Vagina (tissue), 2 donors: Measurements from ENCODE around the gene ADAMTS17. TPM values are rescaled to one million over a fixed set of nuclear protein-coding genes. Genes with fewer than 3 reads are reported as not detected.
A peak's percentile ranks its signal among the peaks of the same experiment; 100 is the strongest.

ENCODE experiments used
- DNase-seq, 2 donors: peaks; one replicate each; pipeline ENCODE4 v3.0.0-alpha.2; 2017; ENCODE audit errors: extremely low spot score in 2 of 2
- H3K27ac ChIP-seq: fragments of 200-600 bp; sonication (generic); one replicate; pipeline ENCODE4 v1.5.1; 2019
- H3K27me3 ChIP-seq: fragments of 200-600 bp; sonication (generic); one replicate; pipeline ENCODE4 v1.5.1; 2019
- H3K36me3 ChIP-seq, 2 donors: fragments of 200-600 bp; sonication (generic); one replicate each; pipeline ENCODE4 v1.5.1; 2017 to 2019
- H3K4me1 ChIP-seq: fragments of 200-600 bp; sonication (generic); one replicate; pipeline ENCODE4 v1.5.1; 2019
- H3K4me3 ChIP-seq, 2 donors: fragments of 200-600 bp; sonication (generic); 1 replicate in 1 of 2; 2 replicates in 1 of 2; pipeline ENCODE4 v1.5.1; 2016 to 2019
- H3K9me3 ChIP-seq: fragments of 200-600 bp; sonication (generic); one replicate; pipeline ENCODE4 v1.5.1; 2019
- POLR2A ChIP-seq, 2 donors: fragments of 450-650 bp; IDR thresholded peaks; one replicate each; pipeline ENCODE4 v1.6.1; 2017; ENCODE audit warnings: antibody characterized with exemption in 2 of 2, mild to moderate bottlenecking in 2 of 2, moderate library complexity in 2 of 2
- POLR2AphosphoS5 ChIP-seq, 2 donors: sonication (generic); formaldehyde crosslinking; IDR thresholded peaks; one replicate each; pipeline ENCODE4 v1.9.0; 2017; ENCODE audit warnings: antibody characterized with exemption in 2 of 2, mild to moderate bottlenecking in 2 of 2, low read depth in 1 of 2; ENCODE audit not compliant: insufficient read depth in 1 of 2
- intact Hi-C: fragments of 100-400 bp; cut with DNase I; formaldehyde crosslinking; loops from one replicate; pipeline ENCODE4 v1.15.1; 2023
- total RNA-seq: library from RNA; depleted of rRNA; stranded (reverse); fragments of >200 nt; gene quantifications from one replicate; pipeline ENCODE4 v1.2.3, GENCODE V29; 2016
- TF ChIP-seq, protein P1 (sequence below), 3 experiments: fragments of 450-650 bp in 2 of 3; fragments of 200-600 bp in 1 of 3; sonication (generic) in 1 of 3; IDR thresholded peaks; one replicate each; pipeline ENCODE4 v1.5.1; 2017 to 2019; ENCODE audit warnings: antibody characterized with exemption in 3 of 3, mild to moderate bottlenecking in 2 of 3, moderate library complexity in 2 of 3

Gene ADAMTS17
- total RNA-seq, 1 donor from 2014 or later: 16.0 TPM

DNA sequence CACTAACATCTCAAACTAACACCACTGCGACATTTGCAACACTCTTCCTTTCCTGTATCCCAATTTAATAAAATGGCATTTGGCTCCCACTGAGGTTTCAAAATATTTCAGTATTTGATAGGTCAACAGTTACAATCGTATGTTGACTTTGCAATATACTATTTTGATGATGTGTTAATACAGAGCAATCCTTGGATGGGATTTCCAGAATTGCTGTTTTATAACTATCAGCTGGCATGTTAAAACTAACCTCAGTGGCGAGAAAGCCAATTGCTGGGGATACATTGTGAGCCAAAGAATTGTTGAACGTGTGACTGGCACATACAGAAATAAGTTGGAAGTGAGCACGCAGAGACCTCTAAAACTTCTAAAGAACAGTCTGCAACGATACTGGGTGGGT is 382.4 kb downstream of the ADAMTS17 start:
- H3K4me1 ChIP-seq: peaks cover 22% of the 10 kb centered on the region
- H3K27ac ChIP-seq: no peak overlapping the region
- TF ChIP-seq, protein P1, sequence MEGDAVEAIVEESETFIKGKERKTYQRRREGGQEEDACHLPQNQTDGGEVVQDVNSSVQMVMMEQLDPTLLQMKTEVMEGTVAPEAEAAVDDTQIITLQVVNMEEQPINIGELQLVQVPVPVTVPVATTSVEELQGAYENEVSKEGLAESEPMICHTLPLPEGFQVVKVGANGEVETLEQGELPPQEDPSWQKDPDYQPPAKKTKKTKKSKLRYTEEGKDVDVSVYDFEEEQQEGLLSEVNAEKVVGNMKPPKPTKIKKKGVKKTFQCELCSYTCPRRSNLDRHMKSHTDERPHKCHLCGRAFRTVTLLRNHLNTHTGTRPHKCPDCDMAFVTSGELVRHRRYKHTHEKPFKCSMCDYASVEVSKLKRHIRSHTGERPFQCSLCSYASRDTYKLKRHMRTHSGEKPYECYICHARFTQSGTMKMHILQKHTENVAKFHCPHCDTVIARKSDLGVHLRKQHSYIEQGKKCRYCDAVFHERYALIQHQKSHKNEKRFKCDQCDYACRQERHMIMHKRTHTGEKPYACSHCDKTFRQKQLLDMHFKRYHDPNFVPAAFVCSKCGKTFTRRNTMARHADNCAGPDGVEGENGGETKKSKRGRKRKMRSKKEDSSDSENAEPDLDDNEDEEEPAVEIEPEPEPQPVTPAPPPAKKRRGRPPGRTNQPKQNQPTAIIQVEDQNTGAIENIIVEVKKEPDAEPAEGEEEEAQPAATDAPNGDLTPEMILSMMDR (IDR thresholded peaks at IDR 0.05): no peak
- TF ChIP-seq POLR2AphosphoS5 (IDR thresholded peaks at IDR 0.05; ENCODE audit: insufficient read depth in 1 of 2, low read depth in 1 of 2) (no peak), POLR2A (IDR thresholded peaks at IDR 0.05) (no peak)
- DNase-seq: peak in 1 of 2 donors; percentile 20
- intact Hi-C loops: no loop called here
- no peaks in the 10 kb centered on the region for H3K9me3 ChIP-seq
- no peaks in the 10 kb centered on the region for H3K36me3 ChIP-seq
- H3K4me3 ChIP-seq: no peak overlapping the region
- no peaks in the 10 kb centered on the region for H3K27me3 ChIP-seq

DNA sequence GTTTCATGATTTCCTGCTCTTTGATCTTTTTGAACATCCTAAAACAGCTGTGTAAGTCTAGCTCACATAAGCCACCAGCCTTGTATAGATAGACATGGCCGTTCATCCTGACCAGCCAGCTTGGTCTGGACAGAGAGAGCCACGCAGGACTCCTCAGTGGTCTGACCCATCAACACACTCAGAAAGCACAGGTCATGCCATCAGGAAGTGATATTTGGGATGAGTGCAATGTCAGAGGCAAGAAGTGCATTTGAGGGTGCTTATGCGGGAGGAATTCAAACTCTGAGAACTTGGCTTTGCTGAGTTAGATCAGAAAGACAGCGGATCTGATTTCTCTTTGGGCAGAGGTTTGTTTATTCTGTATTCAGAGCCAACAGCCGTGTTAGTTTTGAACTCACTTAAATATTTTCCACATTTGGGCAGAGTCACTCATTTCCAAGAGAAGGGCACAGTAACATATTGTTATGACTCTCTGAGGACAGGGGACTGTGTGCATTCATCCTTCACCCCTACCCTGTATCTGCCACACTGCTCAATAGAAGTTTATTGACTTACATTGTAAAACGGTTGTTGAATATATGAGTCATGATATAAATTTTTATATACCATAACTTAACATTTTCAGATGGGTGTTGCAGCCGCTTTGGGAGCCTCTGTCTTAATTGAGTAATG is 383.2 kb downstream of the ADAMTS17 start:
- intact Hi-C loops: no loop called here
- H3K27me3 ChIP-seq: no peaks in the 10 kb centered on the region
- peak in 1 of 2 donors; percentile 56 for DNase-seq
- no peak for TF ChIP-seq POLR2A (IDR thresholded peaks at IDR 0.05)
- no peak for TF ChIP-seq POLR2AphosphoS5 (IDR thresholded peaks at IDR 0.05; ENCODE audit: insufficient read depth in 1 of 2, low read depth in 1 of 2)
- H3K4me1 ChIP-seq: peaks cover 23% of the 10 kb centered on the region
- no peaks in the 10 kb centered on the region for H3K9me3 ChIP-seq
- H3K4me3 ChIP-seq: no peak overlapping the region
- no peak overlapping the region for H3K27ac ChIP-seq
- no peaks in the 10 kb centered on the region for H3K36me3 ChIP-seq

DNA sequence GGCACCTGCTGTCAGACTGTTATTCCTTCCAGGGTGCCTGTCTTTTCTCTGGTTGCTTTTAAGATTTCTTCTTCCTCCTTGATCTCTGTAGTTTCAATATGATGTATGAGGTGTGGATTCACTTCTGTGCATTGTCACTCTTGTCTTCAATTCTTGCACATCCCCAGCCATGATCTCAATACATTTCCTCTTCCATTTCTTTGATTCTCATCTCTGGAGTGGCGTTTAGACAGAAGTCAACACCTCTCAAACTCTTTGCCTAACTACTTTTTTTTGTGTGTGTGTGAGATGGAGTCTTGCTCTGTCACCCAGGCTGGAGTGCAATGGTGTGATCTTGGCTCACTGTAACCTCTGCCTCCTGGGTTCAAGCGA is 384.1 kb downstream of the ADAMTS17 start:
- H3K9me3 ChIP-seq: no peaks in the 10 kb centered on the region
- TF ChIP-seq POLR2A (IDR thresholded peaks at IDR 0.05): no peak
- no peak for TF ChIP-seq POLR2AphosphoS5 (IDR thresholded peaks at IDR 0.05; ENCODE audit: insufficient read depth in 1 of 2, low read depth in 1 of 2)
- TF ChIP-seq, protein P1 (IDR thresholded peaks at IDR 0.05): no peak
- peaks cover 23% of the 10 kb centered on the region for H3K4me1 ChIP-seq
- no peak overlapping the region for H3K27ac ChIP-seq
- no peak overlapping the region for H3K4me3 ChIP-seq
- no peaks in the 10 kb centered on the region for H3K27me3 ChIP-seq
- intact Hi-C loops: no loop called here
- no peaks in the 10 kb centered on the region for H3K36me3 ChIP-seq
- DNase-seq: no peak

DNA sequence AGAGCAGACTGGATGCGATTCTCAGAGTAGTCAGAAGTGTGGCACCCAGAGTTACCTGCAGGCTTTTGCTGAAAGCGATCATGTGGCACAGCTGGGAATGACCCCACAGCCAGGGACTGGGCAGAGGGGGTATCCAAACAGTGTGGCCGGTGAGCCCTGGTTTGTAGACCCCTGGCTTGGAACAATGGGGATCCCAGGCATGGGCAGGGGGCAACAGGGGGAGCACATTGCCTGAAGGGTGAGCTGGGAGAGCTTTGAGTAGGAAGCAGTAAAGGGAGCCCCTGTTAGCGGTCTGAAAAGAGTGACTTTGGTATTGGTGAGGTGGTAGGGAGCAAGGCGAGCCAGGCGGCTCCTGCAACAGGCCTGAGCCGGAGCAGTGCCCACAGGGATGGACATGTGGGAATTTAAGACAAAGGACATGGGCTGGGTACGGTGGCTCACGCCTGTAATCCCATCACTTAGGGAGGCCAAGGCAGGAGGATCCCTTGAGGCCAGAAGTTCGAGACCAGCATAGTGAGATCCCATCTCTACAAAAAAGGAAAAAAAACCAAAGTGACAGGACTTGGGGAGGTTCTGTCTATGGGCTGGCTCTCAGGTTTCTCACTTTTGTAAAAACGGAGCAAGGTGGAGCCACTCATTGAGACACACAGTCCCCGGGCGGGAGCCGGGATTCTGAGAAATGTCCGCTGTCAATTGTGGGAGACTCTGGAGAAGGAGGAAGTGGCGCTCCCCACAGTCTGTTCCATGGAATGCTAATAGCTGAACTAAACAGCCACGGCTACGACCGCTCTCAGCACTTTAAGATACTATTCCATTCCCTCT is 384.7 kb downstream of the ADAMTS17 start:
- intact Hi-C loops: no loop called here
- TF ChIP-seq POLR2A (IDR thresholded peaks at IDR 0.05) (no peak), POLR2AphosphoS5 (IDR thresholded peaks at IDR 0.05; ENCODE audit: insufficient read depth in 1 of 2, low read depth in 1 of 2) (no peak)
- TF ChIP-seq, protein P1 (IDR thresholded peaks at IDR 0.05): no peak
- H3K36me3 ChIP-seq: no peaks in the 10 kb centered on the region
- H3K9me3 ChIP-seq: no peaks in the 10 kb centered on the region
- peaks cover 23% of the 10 kb centered on the region for H3K4me1 ChIP-seq
- no peak overlapping the region for H3K27ac ChIP-seq
- DNase-seq: peak; percentile 40 to 83
- no peak overlapping the region for H3K4me3 ChIP-seq
- no peaks in the 10 kb centered on the region for H3K27me3 ChIP-seq

DNA sequence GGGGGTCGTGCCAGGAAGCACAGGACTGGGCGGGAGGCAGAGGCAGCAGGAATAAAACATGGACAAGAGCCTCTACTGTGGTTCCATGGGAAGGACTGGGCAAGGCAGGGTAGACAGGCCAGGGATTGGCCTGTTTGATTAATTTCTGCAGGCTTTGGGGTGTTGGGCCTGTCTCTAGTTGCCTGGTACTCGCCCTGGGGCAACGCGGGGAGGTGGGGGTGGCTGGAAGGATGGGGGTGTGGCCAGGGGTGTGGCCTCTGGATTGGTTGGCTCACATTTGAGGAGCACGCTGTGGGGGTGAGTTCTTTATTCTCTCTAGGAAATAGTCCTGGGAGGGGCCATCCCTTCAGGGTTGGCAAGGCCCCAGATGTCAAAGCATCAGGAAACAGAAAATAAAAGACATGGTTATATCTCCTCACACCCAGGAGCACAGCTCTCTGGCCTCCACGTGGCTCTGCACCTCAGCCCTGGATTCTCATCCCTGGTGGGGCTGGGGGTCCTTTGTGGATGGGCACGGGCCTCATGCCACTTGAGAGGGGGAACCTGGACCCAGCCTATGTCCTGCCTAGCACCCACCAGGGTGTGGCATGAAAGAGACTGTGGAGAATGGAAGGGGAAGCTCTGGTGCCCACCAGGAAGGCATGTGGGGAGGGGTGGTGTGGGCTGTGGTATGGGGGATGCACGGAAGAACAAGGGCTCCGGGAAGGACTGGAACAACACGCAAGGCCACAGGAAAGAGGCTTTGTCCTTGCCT is 385.6 kb downstream of the ADAMTS17 start:
- Histone ChIP-seq H3K36me3 (no peaks in the 10 kb centered on the region), H3K4me1 (peaks cover 23% of the 10 kb centered on the region), H3K27me3 (no peaks in the 10 kb centered on the region), H3K9me3 (no peaks in the 10 kb centered on the region), H3K4me3 (no peak overlapping the region), H3K27ac (no peak overlapping the region)
- intact Hi-C loops: no loop called here
- TF ChIP-seq POLR2AphosphoS5 (IDR thresholded peaks at IDR 0.05; ENCODE audit: insufficient read depth in 1 of 2, low read depth in 1 of 2): no peak
- TF ChIP-seq, protein P1 (IDR thresholded peaks at IDR 0.05): no peak
- no peak for TF ChIP-seq POLR2A (IDR thresholded peaks at IDR 0.05)
- peak; percentile 80 to 95 for DNase-seq
